ENCODE measurements around the gene JARID2.
"Not testable (repeated sequence)": the region's sequence is repeated elsewhere in the genome, so short reads cannot be mapped to it uniquely, and the experiment has no call there.

JARID2 gene

DNA sequence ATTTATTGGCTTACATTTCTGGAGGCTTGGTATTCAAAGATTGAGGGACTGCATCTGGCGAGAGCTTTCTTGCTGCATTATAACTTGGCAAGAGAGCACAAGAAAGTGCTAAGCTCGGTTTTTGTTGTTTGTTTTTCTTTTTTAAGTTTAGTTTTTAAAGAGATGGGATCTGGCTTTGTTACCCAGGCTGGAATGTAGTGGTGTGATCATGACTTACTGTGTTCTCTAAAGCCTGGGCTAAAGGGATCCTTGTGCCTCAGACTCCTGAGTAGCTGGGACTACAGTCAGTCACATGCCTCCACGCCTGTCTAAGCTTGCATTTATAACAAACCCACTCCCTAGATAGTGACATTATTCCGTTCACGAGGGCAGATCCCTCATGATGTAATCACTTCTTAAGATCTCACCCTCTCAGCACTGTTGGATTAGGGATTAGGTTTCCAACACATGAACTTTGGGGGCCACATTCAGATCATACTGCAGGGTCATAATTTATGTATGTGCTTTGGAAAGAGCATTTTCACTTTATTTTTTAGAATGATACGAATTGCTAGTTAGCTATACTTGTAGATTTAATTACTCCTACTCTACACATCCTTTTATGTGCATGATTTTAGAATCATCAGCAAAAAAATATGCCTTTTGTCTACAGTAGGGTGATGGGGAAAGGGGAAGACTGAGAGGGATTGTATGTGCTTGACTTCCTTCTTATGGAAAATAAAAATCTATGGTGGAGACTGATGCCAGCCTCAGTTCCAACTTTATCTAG, 167.8 kb downstream of the JARID2 start:
- no peaks in the 10 kb centered on the region for H3K27me3 ChIP-seq (ENCODE audit: control insufficient read depth, insufficient read depth, low read length)
- H3K9me3 ChIP-seq (ENCODE audit: control insufficient read depth, low read length) = no peaks in the 10 kb centered on the region
- H3K4me3 ChIP-seq (ENCODE audit: low read depth, low read length) = no peak overlapping the region
- H3K4me1 ChIP-seq = peaks cover 24% of the 10 kb centered on the region
- H3K36me3 ChIP-seq (ENCODE audit: control insufficient read depth, insufficient read depth, low read length) = no peaks in the 10 kb centered on the region
- no peak overlapping the region for H2AFZ ChIP-seq
- H3K4me2 ChIP-seq (ENCODE audit: low read length) = peak overlapping the region; percentile 18
- no peak for TF ChIP-seq CTCF (IDR thresholded peaks at IDR 0.05)
- peaks cover 19% of the 10 kb centered on the region for H3K79me2 ChIP-seq
- no peak overlapping the region for H3K9ac ChIP-seq
- no peak overlapping the region for H3K27ac ChIP-seq

GRCh38 chr6:15414235-15414612, 168.4 kb downstream of the JARID2 start:
- Histone ChIP-seq H3K36me3 (ENCODE audit: control insufficient read depth, insufficient read depth, low read length) (no peaks in the 10 kb centered on the region), H3K27me3 (ENCODE audit: control insufficient read depth, insufficient read depth, low read length) (no peaks in the 10 kb centered on the region), H3K4me3 (ENCODE audit: low read depth, low read length) (no peak overlapping the region), H3K4me2 (ENCODE audit: low read length) (no peak overlapping the region), H3K4me1 (peaks cover 18% of the 10 kb centered on the region), H3K9me3 (ENCODE audit: control insufficient read depth, low read length) (no peaks in the 10 kb centered on the region), H3K9ac (no peak overlapping the region), H3K79me2 (peaks cover 19% of the 10 kb centered on the region), H3K27ac (no peak overlapping the region), H2AFZ (no peak overlapping the region)
- TF ChIP-seq CTCF (IDR thresholded peaks at IDR 0.05) = no peak

GRCh38 chr6:15415622-15416021, 169.8 kb downstream of the JARID2 start:
- not testable (repeated sequence) for H3K9ac ChIP-seq; H2AFZ ChIP-seq; H3K9me3 ChIP-seq (ENCODE audit: control insufficient read depth, low read length); H3K36me3 ChIP-seq (ENCODE audit: control insufficient read depth, insufficient read depth, low read length); H3K27me3 ChIP-seq (ENCODE audit: control insufficient read depth, insufficient read depth, low read length); H3K27ac ChIP-seq; H3K4me2 ChIP-seq (ENCODE audit: low read length); H3K4me3 ChIP-seq (ENCODE audit: low read depth, low read length)
- Histone ChIP-seq H3K4me1 (peaks cover 15% of the 10 kb centered on the region), H3K79me2 (peaks cover 21% of the 10 kb centered on the region)

GRCh38 chr6:15416932-15417509, 171.2 kb downstream of the JARID2 start:
- H3K4me3 ChIP-seq (ENCODE audit: low read depth, low read length) = no peak overlapping the region
- H3K9ac ChIP-seq = no peak overlapping the region
- no peaks in the 10 kb centered on the region for H3K36me3 ChIP-seq (ENCODE audit: control insufficient read depth, insufficient read depth, low read length)
- peaks cover 16% of the 10 kb centered on the region for H3K4me1 ChIP-seq
- H3K4me2 ChIP-seq (ENCODE audit: low read length) = no peak overlapping the region
- no peaks in the 10 kb centered on the region for H3K9me3 ChIP-seq (ENCODE audit: control insufficient read depth, low read length)
- no peak overlapping the region for H2AFZ ChIP-seq
- H3K27ac ChIP-seq = no peak overlapping the region
- H3K79me2 ChIP-seq = peaks cover 18% of the 10 kb centered on the region
- no peaks in the 10 kb centered on the region for H3K27me3 ChIP-seq (ENCODE audit: control insufficient read depth, insufficient read depth, low read length)
- TF ChIP-seq CTCF (IDR thresholded peaks at IDR 0.05) = no peak

- no peaks in the 10 kb centered on the region for H3K36me3 ChIP-seq (ENCODE audit: control insufficient read depth, insufficient read depth, low read length)
- no peaks in the 10 kb centered on the region for H3K27me3 ChIP-seq (ENCODE audit: control insufficient read depth, insufficient read depth, low read length)
- no peak overlapping the region for H3K4me3 ChIP-seq (ENCODE audit: low read depth, low read length)
- H2AFZ ChIP-seq = no peak overlapping the region
- peaks cover 12% of the 10 kb centered on the region for H3K79me2 ChIP-seq
- H3K9me3 ChIP-seq (ENCODE audit: control insufficient read depth, low read length) = no peaks in the 10 kb centered on the region
- no peak overlapping the region for H3K27ac ChIP-seq
- no peak overlapping the region for H3K4me2 ChIP-seq (ENCODE audit: low read length)
- H3K9ac ChIP-seq = no peak overlapping the region
- H3K4me1 ChIP-seq = peaks cover 20% of the 10 kb centered on the region
- no peak for TF ChIP-seq CTCF (IDR thresholded peaks at IDR 0.05)
These were observed 171.9 kb downstream of the JARID2 start for GRCh38 chr6:15417811-15418210.

All from parathyroid adenoma (tissue), 2 donors.